Diencephalon (tissue), 1 donor: ENCODE data around the gene FOXI1. TPM values are rescaled to one million over a fixed set of nuclear protein-coding genes. Genes with fewer than 3 reads are reported as not detected.

Experiments
- total RNA-seq: library from RNA; depleted of rRNA; stranded (reverse); fragments of >200 nt; gene quantifications from one replicate; pipeline ENCODE4 v1.2.3, GENCODE V29; 2014

The FOXI1 gene
- not detected for total RNA-seq

GRCh38 chr5:170105642-170106611 lies at the start of gene FOXI1:
Gene FOXI1 (plus strand): TSS chr5:170105897. CDS start chr5:170105958, 61 bp downstream.

Other genes starting within 250 kb of the FOXI1 start
- gene INSYN2B, start 125.4 kb upstream of the FOXI1 start, total RNA-seq: 7.4 TPM
- not detected for gene C5orf58, start 127.1 kb downstream of the FOXI1 start, total RNA-seq
- 2.5 TPM for gene LCP2, start 191.9 kb downstream of the FOXI1 start, total RNA-seq